HUDEP-2 (cell line): ENCODE measurements around the gene SRPRB.
A peak's percentile ranks its signal among the peaks of the same experiment; 100 is the strongest.

Experiments
- DNase-seq, 76 experiments: peaks; one replicate each; lab custom pipeline; 2025; ENCODE audit not compliant: unreplicated experiment in 76 of 76; lab: John Stamatoyannopoulos, UW

The SRPRB gene, protein sequence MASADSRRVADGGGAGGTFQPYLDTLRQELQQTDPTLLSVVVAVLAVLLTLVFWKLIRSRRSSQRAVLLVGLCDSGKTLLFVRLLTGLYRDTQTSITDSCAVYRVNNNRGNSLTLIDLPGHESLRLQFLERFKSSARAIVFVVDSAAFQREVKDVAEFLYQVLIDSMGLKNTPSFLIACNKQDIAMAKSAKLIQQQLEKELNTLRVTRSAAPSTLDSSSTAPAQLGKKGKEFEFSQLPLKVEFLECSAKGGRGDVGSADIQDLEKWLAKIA

DNA sequence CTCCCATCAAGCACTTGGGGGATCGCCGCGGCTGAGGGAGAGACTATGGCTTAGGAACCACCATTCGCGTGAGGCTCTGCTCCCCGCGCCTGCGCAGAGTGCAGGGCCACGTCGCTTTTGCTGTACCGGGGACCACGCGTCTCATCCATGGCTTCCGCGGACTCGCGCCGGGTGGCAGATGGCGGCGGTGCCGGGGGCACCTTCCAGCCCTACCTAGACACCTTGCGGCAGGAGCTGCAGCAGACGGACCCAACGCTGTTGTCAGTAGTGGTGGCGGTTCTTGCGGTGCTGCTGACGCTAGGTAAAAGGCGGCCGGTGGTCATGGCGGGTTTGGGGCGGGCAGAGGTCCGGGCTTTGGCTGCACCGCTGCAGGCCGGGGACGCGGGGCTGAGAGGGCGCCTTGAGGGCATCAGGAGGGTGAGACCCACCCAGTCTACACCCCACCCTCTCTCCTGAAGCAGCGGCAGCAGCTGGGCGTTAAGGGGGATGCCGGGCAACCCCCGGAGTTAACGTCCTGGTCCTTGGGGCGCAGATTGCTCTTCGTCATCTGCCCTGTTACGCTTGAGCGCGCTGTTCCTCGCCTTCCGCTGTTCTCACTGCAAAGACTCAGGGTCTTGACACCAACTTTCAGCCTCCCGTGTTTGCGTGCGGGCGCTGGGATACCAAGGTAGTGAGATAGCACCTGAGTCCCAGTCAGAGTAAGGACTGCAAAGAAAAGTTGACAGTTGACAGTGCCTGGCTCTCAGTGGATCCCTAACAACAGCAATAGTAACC, at the start of gene SRPRB:
TSS of gene SRPRB (plus strand) at position 114 of the 774 bp plus-strand sequence. CDS start at position 148, 34 bp downstream.
- peak in 75 of 76 experiments; percentile 30 to 94 (median 84) for DNase-seq

DNA sequence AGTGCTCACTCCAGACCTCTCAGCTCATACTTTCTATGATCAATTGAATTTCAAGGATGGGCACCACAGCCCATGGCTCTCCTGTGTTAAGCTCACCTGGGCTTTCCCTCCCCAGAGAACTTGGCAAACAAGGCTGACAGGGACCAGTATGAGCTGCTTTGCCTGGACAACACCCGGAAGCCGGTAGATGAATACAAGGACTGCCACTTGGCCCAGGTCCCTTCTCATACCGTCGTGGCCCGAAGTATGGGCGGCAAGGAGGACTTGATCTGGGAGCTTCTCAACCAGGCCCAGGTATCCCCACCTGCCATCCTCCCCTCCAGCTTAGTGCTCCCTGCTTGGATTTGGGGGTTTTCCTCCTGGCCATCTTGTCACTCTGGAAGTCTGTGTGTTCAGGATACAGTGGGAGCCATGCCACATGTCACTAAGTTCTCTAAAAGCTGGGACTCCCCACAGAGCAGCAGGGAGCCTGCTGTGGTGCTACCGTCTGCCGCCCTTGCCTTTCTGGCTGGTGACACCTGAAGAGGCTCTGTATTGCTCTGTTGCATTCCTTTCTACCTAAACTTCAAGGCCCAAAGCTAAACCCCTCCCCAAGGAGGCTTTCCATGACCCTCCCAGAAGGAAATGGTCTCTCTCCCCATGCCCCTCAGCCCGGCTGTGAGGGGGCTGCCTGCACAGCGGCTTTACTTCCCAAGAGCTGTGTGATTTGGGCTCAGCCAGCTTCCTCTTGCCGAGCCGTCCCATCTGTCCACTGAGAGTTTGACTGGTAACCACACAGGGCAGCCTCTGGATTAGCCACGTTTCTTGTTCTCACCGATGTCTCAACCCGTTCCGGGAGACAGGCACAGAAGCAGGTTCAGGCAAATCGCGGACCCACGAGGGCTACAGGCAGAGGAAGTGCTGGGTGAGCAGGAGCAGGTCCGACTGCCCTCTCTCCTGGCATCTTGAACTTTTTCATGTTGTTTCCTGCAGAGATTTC, 48.6 kb upstream of the SRPRB start:
- no peak for DNase-seq

- DNase-seq = no peak
These were observed 47.7 kb upstream of the SRPRB start for GRCh38 chr3:133757701-133758567.

DNA sequence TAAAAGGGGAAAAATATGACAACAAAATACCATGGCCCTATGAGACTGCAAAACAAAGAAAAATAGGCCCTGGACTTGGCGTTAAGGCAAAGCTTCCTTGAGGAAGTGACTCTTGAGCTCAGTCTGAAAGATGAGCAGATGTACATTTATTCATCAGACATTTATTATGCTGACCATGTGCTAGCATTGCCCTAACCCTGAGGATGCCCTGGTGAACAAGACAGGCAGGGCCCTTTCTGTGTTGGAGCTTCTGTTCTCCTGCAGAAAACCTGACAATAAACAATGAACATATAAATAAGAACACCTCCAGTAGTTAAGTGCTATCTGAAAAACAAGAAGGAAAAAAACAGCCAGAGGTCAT, 47.1 kb upstream of the SRPRB start:
- DNase-seq = no peak

DNA sequence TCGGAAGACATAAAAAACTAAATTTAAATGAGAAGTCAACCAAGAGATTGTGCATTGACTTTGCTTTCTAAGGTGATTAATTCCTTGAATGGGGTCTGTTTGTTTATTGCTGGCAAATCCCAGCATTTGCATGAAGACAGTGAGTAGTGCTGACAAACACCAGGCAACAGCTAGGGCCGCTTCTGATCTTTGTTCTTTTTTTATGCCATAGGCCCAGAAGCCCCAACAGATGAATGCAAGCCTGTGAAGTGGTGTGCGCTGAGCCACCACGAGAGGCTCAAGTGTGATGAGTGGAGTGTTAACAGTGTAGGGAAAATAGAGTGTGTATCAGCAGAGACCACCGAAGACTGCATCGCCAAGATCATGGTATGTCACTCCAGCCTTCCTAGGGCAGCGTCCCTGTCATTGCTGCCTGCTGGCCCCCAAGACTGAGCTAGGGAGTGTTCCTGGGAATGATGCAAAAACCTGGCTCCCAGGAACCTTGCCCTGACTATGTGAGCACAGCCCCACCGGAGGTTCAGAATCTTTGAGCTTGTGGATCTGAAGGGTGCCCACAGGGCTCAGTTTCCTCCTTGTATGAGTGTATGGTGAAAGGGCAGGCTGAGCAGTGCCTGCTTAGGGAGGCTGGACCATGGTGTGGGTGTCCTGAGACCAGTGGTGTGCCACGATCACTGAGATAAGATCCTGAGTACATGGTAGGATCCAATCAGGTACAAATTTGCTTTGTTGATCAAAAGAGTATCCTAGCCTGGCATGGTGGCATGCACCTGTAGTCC, 46.5 kb upstream of the SRPRB start:
- DNase-seq = no peak

GRCh38 chr3:133759740-133760305, 45.8 kb upstream of the SRPRB start:
- DNase-seq = no peak

- DNase-seq = no peak
These were observed 44.7 kb upstream of the SRPRB start for GRCh38 chr3:133760916-133761315.

DNA sequence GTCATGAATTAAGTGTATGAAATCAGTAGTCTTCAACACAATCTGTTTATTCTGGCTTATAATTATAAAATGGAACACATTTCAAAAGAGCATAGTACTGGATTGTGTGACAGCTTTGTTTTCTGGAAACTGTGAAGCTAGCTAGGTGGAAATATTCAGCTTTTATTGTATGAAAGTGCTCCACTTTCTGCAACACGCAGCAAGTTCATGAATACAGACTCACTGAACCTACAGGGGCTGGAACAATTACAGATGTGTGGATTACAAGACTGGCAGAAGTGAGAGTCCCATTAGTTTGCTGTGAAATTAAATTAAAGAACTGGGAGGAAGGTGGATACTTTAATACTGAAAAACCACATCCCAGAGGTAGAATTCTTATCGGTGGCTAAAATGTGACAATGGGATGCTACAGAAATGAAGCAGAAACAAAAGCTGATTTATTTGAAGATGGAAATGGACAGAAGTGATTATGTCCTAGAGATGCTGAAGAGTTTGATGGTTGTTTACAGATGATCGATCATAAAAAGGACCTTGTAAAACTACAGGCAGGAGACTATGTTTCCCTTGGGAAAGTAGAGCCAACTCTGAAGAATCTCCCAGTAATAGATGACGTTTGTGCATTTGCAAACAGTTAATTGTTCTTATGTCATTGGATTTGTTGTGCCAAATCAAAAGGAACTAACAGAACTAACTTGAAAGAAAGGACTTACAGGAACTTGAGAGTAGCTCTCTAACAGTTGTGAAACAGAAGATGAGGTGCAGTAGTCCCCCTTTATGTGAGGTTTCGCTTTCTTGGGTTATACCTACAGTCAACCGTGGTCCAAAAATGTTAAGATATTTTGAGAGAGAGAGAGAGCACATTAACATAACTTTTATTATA, 43.8 kb upstream of the SRPRB start:
- no peak for DNase-seq

DNA sequence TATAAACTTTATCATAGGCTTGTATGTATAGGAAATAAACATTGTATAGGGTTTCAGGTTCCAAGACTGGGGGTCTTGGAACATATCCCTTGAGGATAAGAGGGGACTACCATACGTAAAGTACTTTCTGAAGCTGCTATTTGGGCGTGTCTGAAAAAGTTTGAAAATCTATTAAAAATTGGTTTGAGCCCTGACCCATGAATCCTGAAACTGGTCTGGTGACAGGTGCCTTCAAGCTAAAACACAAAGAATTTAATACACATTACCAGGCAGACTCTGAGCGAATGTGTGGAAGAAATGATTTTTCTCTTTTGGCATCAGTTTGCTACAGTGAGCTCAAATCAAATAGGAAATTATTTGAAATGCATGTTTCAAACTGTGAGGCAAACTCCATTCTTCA, 43.1 kb upstream of the SRPRB start:
- no peak for DNase-seq

- DNase-seq = no peak
These were observed 41.6 kb upstream of the SRPRB start for GRCh38 chr3:133763797-133764683.

DNA sequence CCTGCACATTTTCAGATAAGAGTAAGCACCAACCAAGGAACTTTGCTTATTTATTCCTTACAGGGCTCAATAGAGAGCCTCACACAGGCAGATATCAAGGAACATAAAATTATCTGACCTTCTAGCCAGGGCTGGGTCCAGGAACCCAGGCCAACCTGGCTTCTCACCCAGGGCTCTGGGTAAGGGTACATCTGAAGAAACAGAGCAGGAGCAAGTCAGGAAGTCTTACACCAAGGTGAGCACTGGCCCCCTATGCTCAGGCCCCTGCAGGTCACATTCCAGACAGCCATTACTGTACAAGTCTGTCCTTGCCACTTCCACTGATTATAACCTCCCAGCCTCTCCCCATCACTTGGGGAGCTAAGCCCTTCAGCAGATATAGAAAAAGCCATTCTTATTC, 40.4 kb upstream of the SRPRB start:
- no peak for DNase-seq

DNA sequence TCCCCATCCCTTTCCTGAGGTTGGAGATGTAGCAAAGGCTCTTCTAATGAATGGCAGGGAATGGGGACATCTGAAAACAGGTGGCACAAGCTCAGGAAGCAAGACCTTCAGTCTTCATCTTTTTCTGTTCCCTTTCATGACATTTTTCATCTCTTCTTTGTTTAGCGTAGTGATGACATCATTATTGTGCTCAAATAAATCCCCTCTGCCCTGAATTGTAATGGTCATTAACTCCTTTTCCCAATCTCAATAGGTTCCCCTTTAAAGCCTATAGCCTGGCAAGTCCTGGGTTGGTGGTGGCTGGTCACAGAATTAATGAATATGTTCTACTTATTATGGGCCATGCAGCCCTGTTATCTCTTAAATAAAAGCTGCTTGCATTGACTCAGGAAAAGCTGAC, 38.0 kb upstream of the SRPRB start:
- no peak for DNase-seq

DNA sequence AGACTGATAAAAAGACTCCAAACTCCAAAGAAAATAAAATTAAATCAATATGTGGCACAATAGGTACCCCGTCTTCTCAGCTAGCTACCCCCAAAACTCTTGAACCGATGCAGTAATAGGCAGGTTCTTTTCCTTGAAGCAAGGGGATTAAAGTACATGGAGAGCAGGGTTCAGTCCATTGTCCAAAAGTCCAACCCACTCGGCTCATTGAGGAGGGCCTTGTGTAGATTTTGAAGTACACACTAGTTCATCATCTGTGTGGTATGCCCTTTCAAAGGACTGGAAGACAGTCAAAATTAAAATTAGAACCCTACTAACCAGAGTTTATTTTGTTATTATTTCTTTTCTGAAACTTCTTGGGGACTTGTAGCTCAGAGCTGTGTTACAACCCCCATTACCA, 36.1 kb upstream of the SRPRB start:
- DNase-seq = no peak

GRCh38 chr3:133773732-133774131, 31.9 kb upstream of the SRPRB start:
- DNase-seq = no peak

GRCh38 chr3:133775309-133775708, 30.3 kb upstream of the SRPRB start:
- DNase-seq = no peak

GRCh38 chr3:133775835-133776234, 29.8 kb upstream of the SRPRB start:
- no peak for DNase-seq

DNA sequence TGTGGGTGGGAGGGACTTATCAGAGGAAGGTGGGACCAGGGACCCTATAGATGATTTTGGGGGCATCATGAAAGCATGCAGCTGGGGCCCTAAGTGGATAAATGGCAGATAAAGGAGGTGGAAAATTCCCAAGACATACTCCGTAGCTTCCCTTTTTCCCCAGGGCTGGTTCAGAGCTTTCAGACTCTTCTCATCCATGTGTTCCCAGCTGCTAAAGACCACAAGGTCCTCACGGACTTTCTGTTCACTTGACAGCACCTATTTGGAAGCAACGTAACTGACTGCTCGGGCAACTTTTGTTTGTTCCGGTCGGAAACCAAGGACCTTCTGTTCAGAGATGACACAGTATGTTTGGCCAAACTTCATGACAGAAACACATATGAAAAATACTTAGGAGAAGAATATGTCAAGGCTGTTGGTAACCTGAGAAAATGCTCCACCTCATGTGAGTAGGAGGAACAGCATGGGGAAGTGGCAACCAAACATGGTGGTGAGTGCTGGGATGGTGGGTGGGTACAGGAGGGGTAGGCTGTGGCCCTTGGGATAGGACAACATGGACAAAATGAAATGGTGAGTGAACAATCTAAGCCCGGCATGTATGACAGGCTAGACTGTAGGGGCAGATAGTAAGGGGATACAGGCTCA, 28.7 kb upstream of the SRPRB start:
- no peak for DNase-seq
